Neutrophil (primary cell): ENCODE measurements around the gene FAM120A.

Experiments used
- H3K27ac ChIP-seq: fragments of 200-600 bp; sonication (generic); 2 replicates; pipeline ENCODE4 v1.5.1; 2016; ENCODE audit warnings: mild to moderate bottlenecking, moderate library complexity
- H3K27me3 ChIP-seq: fragments of 200-600 bp; sonication (generic); 2 replicates; pipeline ENCODE4 v1.6.0; 2016; ENCODE audit warnings: mild to moderate bottlenecking
- H3K36me3 ChIP-seq: fragments of 200-600 bp; sonication (generic); 2 replicates; pipeline ENCODE4 v1.5.1; 2017
- H3K4me1 ChIP-seq, 2 experiments: fragments of 200-600 bp in 1 of 2; sonication (generic) in 1 of 2; 1 replicate in 1 of 2; 2 replicates in 1 of 2; pipeline versions ENCODE4 v1.5.1 to v1.6.1; 2013 to 2016; ENCODE audit warnings: low read depth in 1 of 2, low read length in 1 of 2, mild to moderate bottlenecking in 1 of 2, moderate library complexity in 1 of 2; ENCODE audit not compliant: control insufficient read depth in 1 of 2, insufficient read depth in 1 of 2
- H3K4me3 ChIP-seq, 2 experiments: fragments of 200-600 bp in 1 of 2; sonication (generic) in 1 of 2; 1 replicate in 1 of 2; 2 replicates in 1 of 2; pipeline ENCODE4 v1.5.1; 2013 to 2016; ENCODE audit warnings: low read depth in 1 of 2, low read length in 1 of 2, mild to moderate bottlenecking in 1 of 2, moderate library complexity in 1 of 2
- H3K9me3 ChIP-seq: fragments of 200-600 bp; sonication (generic); 2 replicates; pipeline ENCODE4 v1.5.1; 2016
- CTCF ChIP-seq: fragments of 200-600 bp; sonication (generic); IDR thresholded peaks from 2 replicates; pipeline ENCODE4 v1.5.1; 2016; ENCODE audit warnings: antibody characterized with exemption

Gene FAM120A

GRCh38 chr9:93613174-93613573, 161.7 kb downstream of the FAM120A start:
- Histone ChIP-seq H3K4me3 (no peak overlapping the region), H3K36me3 (no peaks in the 10 kb centered on the region), H3K27ac (no peak overlapping the region), H3K9me3 (no peaks in the 10 kb centered on the region), H3K4me1 (no peaks in the 10 kb centered on the region), H3K27me3 (no peaks in the 10 kb centered on the region)
- TF ChIP-seq CTCF, result no peak

GRCh38 chr9:93613791-93614190, 162.3 kb downstream of the FAM120A start:
- Histone ChIP-seq H3K27ac (no peak overlapping the region), H3K4me3 (no peak overlapping the region), H3K4me1 (no peaks in the 10 kb centered on the region), H3K27me3 (no peaks in the 10 kb centered on the region), H3K36me3 (no peaks in the 10 kb centered on the region), H3K9me3 (no peaks in the 10 kb centered on the region)
- no peak for TF ChIP-seq CTCF

GRCh38 chr9:93614830-93615468, 163.5 kb downstream of the FAM120A start:
- TF ChIP-seq CTCF, result no peak
- Histone ChIP-seq H3K36me3 (no peaks in the 10 kb centered on the region), H3K9me3 (no peaks in the 10 kb centered on the region), H3K4me1 (no peaks in the 10 kb centered on the region), H3K27me3 (no peaks in the 10 kb centered on the region), H3K27ac (no peak overlapping the region), H3K4me3 (no peak overlapping the region)
